Measurements from ENCODE around the gene PEX12.
"Not testable (repeated sequence)": the region's sequence is repeated elsewhere in the genome, so short reads cannot be mapped to it uniquely, and the experiment has no call there.

The PEX12 gene

GRCh38 chr17:35578197-35578928, at the start of gene PEX12:
Gene PEX12 (minus strand): TSS chr17:35578571. CDS start chr17:35578021, 550 bp downstream.
- DNase-seq: peak; percentile 65

GRCh38 chr17:35627417-35627816, 49.0 kb upstream of the PEX12 start:
- no peak for DNase-seq

GRCh38 chr17:35621768-35622167, 43.4 kb upstream of the PEX12 start:
- DNase-seq: no peak

- no peak for DNase-seq
These were observed 40.3 kb upstream of the PEX12 start for GRCh38 chr17:35618628-35619027.

- no peak for DNase-seq
These were observed 39.1 kb upstream of the PEX12 start for GRCh38 chr17:35617505-35617904.

- DNase-seq: no peak
These were observed 38.2 kb upstream of the PEX12 start for GRCh38 chr17:35616536-35616935.

- DNase-seq: no peak
These were observed 36.4 kb upstream of the PEX12 start for GRCh38 chr17:35614810-35615209.

GRCh38 chr17:35612924-35613521, 34.7 kb upstream of the PEX12 start:
- DNase-seq: no peak

- not testable (repeated sequence) for DNase-seq
These were observed 32.4 kb upstream of the PEX12 start for GRCh38 chr17:35610746-35611145.

GRCh38 chr17:35609831-35610230, 31.5 kb upstream of the PEX12 start:
- DNase-seq: no peak

GRCh38 chr17:35607239-35607847, 29.0 kb upstream of the PEX12 start:
- no peak for DNase-seq

GRCh38 chr17:35605678-35606077, 27.3 kb upstream of the PEX12 start:
- no peak for DNase-seq

- no peak for DNase-seq
These were observed 25.3 kb upstream of the PEX12 start for GRCh38 chr17:35603674-35604073.

- DNase-seq: no peak
These were observed 19.2 kb upstream of the PEX12 start for GRCh38 chr17:35597604-35598003.

GRCh38 chr17:35596530-35597233, 18.3 kb upstream of the PEX12 start:
- no peak for DNase-seq

GRCh38 chr17:35596072-35596471, 17.7 kb upstream of the PEX12 start:
- DNase-seq: no peak

- no peak for DNase-seq
These were observed 10.0 kb upstream of the PEX12 start for GRCh38 chr17:35588196-35588920.

GRCh38 chr17:35587074-35587961, 8.9 kb upstream of the PEX12 start, which contains the start of gene AP2B1:
Gene AP2B1 (plus strand): TSS chr17:35587322. CDS start chr17:35594031, 6,709 bp downstream.
- peak; percentile 78 for DNase-seq

GRCh38 chr17:35586569-35587073, 8.2 kb upstream of the PEX12 start:
- DNase-seq: peak; percentile 68

- DNase-seq: no peak
These were observed 5.7 kb upstream of the PEX12 start for GRCh38 chr17:35584061-35584460.

- no peak for DNase-seq
These were observed 610 bp upstream of the PEX12 start for GRCh38 chr17:35578929-35579432.
